Embryonic facial prominence (tissue), 1 donor: ENCODE measurements around the gene IL4R.
"Not testable (repeated sequence)": the region's sequence is repeated elsewhere in the genome, so short reads cannot be mapped to it uniquely, and the experiment has no call there.

Source experiments
- DNase-seq: peaks from one replicate; pipeline ENCODE4 v3.0.0-alpha.2; 2016; ENCODE audit errors: extremely low spot score

Gene IL4R

GRCh38 chr16:27329376-27330079 lies 15.8 kb downstream of the IL4R start:
- not testable (repeated sequence) for DNase-seq

- DNase-seq, result no peak
Measured at GRCh38 chr16:27330542-27330941, 16.8 kb downstream of the IL4R start.

GRCh38 chr16:27332105-27332504 lies 18.3 kb downstream of the IL4R start:
- DNase-seq, result no peak

- DNase-seq, result no peak
Measured at GRCh38 chr16:27333104-27333503, 19.3 kb downstream of the IL4R start.

GRCh38 chr16:27333549-27333948 lies 19.8 kb downstream of the IL4R start:
- no peak for DNase-seq

- DNase-seq, result no peak
Measured at GRCh38 chr16:27334192-27334764, 20.5 kb downstream of the IL4R start.

GRCh38 chr16:27334838-27335237 lies 21.1 kb downstream of the IL4R start:
- no peak for DNase-seq

GRCh38 chr16:27335349-27336053 lies 21.7 kb downstream of the IL4R start:
- no peak for DNase-seq

GRCh38 chr16:27337024-27337423 lies 23.2 kb downstream of the IL4R start:
- DNase-seq, result no peak

- DNase-seq, result no peak
Measured at GRCh38 chr16:27339180-27339579, 25.4 kb downstream of the IL4R start.

- DNase-seq, result no peak
Measured at GRCh38 chr16:27340654-27341053, 26.9 kb downstream of the IL4R start.

- DNase-seq, result no peak
Measured at GRCh38 chr16:27341549-27341948, 27.8 kb downstream of the IL4R start.

GRCh38 chr16:27341971-27342370 lies 28.2 kb downstream of the IL4R start:
- no peak for DNase-seq

GRCh38 chr16:27344721-27345120 lies 30.9 kb downstream of the IL4R start:
- no peak for DNase-seq

GRCh38 chr16:27345201-27345600 lies 31.4 kb downstream of the IL4R start:
- no peak for DNase-seq

GRCh38 chr16:27346819-27347218 lies 33.0 kb downstream of the IL4R start:
- DNase-seq, result no peak

GRCh38 chr16:27347930-27348685 lies 34.3 kb downstream of the IL4R start:
- DNase-seq, result no peak

GRCh38 chr16:27349276-27349675 lies 35.5 kb downstream of the IL4R start:
- DNase-seq, result no peak

- DNase-seq, result no peak
Measured at GRCh38 chr16:27350006-27350405, 36.2 kb downstream of the IL4R start.

- no peak for DNase-seq
Measured at GRCh38 chr16:27351989-27352388, 38.2 kb downstream of the IL4R start.

- DNase-seq, result no peak
Measured at GRCh38 chr16:27353853-27354252, 40.1 kb downstream of the IL4R start.

GRCh38 chr16:27355610-27356009 lies 41.8 kb downstream of the IL4R start:
- DNase-seq, result no peak
